PC-9 (cell line): ENCODE measurements around the gene ELOA. TPM values are rescaled to one million over a fixed set of nuclear protein-coding genes. Genes with fewer than 3 reads are reported as not detected.
A peak's percentile ranks its signal among the peaks of the same experiment; 100 is the strongest.

Experiments
- BruUV-seq: library from RNA; stranded (reverse); fragments of 400-500 nt; replicated peaks from 2 replicates; lab custom pipeline; 2021; lab: Mats Ljungman, UMichigan
- CTCF ChIA-PET: fragments of 300-600 bp; sonication (Branson Sonifier 250); formaldehyde crosslinking; loops from one replicate; lab custom pipeline; 2022; ENCODE audit warnings: antibody characterized with exemption; lab: Charles Lee
- POLR2A ChIA-PET: fragments of 300-600 bp; sonication (Branson Sonifier 250); formaldehyde crosslinking; loops from one replicate; lab custom pipeline; 2022; ENCODE audit warnings: antibody characterized with exemption; ENCODE audit not compliant: unreplicated experiment; lab: Charles Lee
- DNase-seq, 2 experiments: peaks; one replicate each; pipeline versions ENCODE4 v3.0.0 to v3.0.0-alpha.2; 2015 to 2022; ENCODE audit warnings: mixed read lengths in 1 of 2
- H2AFZ ChIP-seq: fragments of 200-600 bp; sonication (generic); 2 replicates; pipeline ENCODE4 v1.8.1; 2017; ENCODE audit warnings: antibody characterized with exemption
- H3F3A ChIP-seq: fragments of 200-600 bp; sonication (generic); 2 replicates; pipeline ENCODE4 v1.8.1; 2017; ENCODE audit warnings: antibody characterized with exemption, mild to moderate bottlenecking, low read depth; ENCODE audit not compliant: insufficient read depth
- H3K27ac ChIP-seq: fragments of 200-600 bp; sonication (generic); 2 replicates; pipeline ENCODE4 v1.6.1; 2016; ENCODE audit warnings: mixed run types
- H3K27me3 ChIP-seq: fragments of 200-600 bp; sonication (generic); 2 replicates; pipeline ENCODE4 v1.6.1; 2016; ENCODE audit warnings: low read depth, mixed run types; ENCODE audit not compliant: insufficient read depth
- H3K36me3 ChIP-seq: fragments of 200-600 bp; sonication (generic); 2 replicates; pipeline ENCODE4 v1.6.1; 2016; ENCODE audit warnings: low read depth, mixed run types
- H3K4me1 ChIP-seq: fragments of 200-600 bp; sonication (generic); replicated peaks from 2 replicates; pipeline ENCODE4 v1.6.1; 2016; ENCODE audit warnings: mixed run types; ENCODE audit not compliant: insufficient read depth
- H3K4me2 ChIP-seq: fragments of 200-600 bp; sonication (generic); 2 replicates; pipeline ENCODE4 v1.6.1; 2017; ENCODE audit warnings: mixed run types
- H3K4me3 ChIP-seq: fragments of 200-600 bp; sonication (generic); 2 replicates; pipeline ENCODE4 v1.6.1; 2016; ENCODE audit warnings: mixed run types
- H3K79me2 ChIP-seq: fragments of 200-600 bp; sonication (generic); 2 replicates; pipeline ENCODE4 v1.6.1; 2017; ENCODE audit warnings: low read depth, mixed run types
- H3K9me2 ChIP-seq: fragments of 200-600 bp; sonication (generic); 2 replicates; pipeline ENCODE4 v1.8.1; 2017; ENCODE audit warnings: mild to moderate bottlenecking; ENCODE audit not compliant: insufficient read depth
- H3K9me3 ChIP-seq: fragments of 200-600 bp; sonication (generic); 2 replicates; pipeline ENCODE4 v1.8.1; 2016; ENCODE audit warnings: low read depth; ENCODE audit not compliant: insufficient read depth
- H4K20me1 ChIP-seq: fragments of 200-600 bp; sonication (generic); 2 replicates; pipeline ENCODE4 v1.8.1; 2017; ENCODE audit not compliant: insufficient read depth
- CTCF ChIP-seq: fragments of 200-600 bp; sonication (generic); conservative IDR thresholded peaks from 2 replicates; pipeline ENCODE4 v1.6.1; 2017; ENCODE audit warnings: mixed run types, antibody characterized with exemption, mild to moderate bottlenecking, moderate library complexity
- EZH2 ChIP-seq: fragments of 200-600 bp; sonication (generic); IDR thresholded peaks from 2 replicates; pipeline ENCODE4 v1.8.0; 2017; ENCODE audit warnings: antibody characterized with exemption, low read depth
- intact Hi-C: fragments of 100-400 bp; cut with micrococcal nuclease; formaldehyde crosslinking; loops from one replicate; pipeline ENCODE4 v1.10.0; 2022; ENCODE audit not compliant: unreplicated experiment
- total RNA-seq: library from RNA; stranded (reverse); gene quantifications from 2 replicates; pipeline ENCODE4 v1.2.3, GENCODE V29; 2021

The ELOA gene
- total RNA-seq, 1 experiment from 2014 or later, result 26.2 TPM

GRCh38 chr1:23718482-23718881 is 24.8 kb upstream of the ELOA start:
- Histone ChIP-seq H3K9me3 (no peaks in the 10 kb centered on the region), H3F3A (no peaks in the 10 kb centered on the region), H3K4me1 (no peaks in the 10 kb centered on the region), H3K79me2 (peaks cover 16% of the 10 kb centered on the region), H3K36me3 (no peaks in the 10 kb centered on the region), H3K9me2 (no peaks in the 10 kb centered on the region), H3K27ac (no peak overlapping the region), H4K20me1 (no peaks in the 10 kb centered on the region), H2AFZ (no peak overlapping the region), H3K4me3 (no peak overlapping the region), H3K27me3 (no peaks in the 10 kb centered on the region), H3K4me2 (no peak overlapping the region)
- no TSS peak for BruUV-seq
- POLR2A ChIA-PET, result no interaction called here
- CTCF ChIA-PET, result no interaction called here
- DNase-seq, result peak in 1 of 2 experiments; percentile 22
- intact Hi-C loops, result no loop called here
- TF ChIP-seq EZH2 (no peak), CTCF (peak; percentile 70)

- POLR2A ChIA-PET, result no interaction called here
- Histone ChIP-seq H3K27me3 (no peaks in the 10 kb centered on the region), H2AFZ (no peak overlapping the region), H3K4me2 (no peak overlapping the region), H3F3A (no peaks in the 10 kb centered on the region), H3K79me2 (peaks cover 16% of the 10 kb centered on the region), H4K20me1 (no peaks in the 10 kb centered on the region), H3K9me3 (no peaks in the 10 kb centered on the region), H3K36me3 (no peaks in the 10 kb centered on the region), H3K4me1 (no peaks in the 10 kb centered on the region), H3K27ac (no peak overlapping the region), H3K9me2 (no peaks in the 10 kb centered on the region), H3K4me3 (no peak overlapping the region)
- no peak for TF ChIP-seq CTCF
- TF ChIP-seq EZH2, result no peak
- no peak for DNase-seq
- CTCF ChIA-PET, result no interaction called here
- intact Hi-C loops, result no loop called here
- BruUV-seq, result no TSS peak
Measured at GRCh38 chr1:23719162-23719820, 24.0 kb upstream of the ELOA start.

GRCh38 chr1:23720256-23720995 is 22.8 kb upstream of the ELOA start:
- H4K20me1 ChIP-seq, result no peaks in the 10 kb centered on the region
- BruUV-seq, result no TSS peak
- no peaks in the 10 kb centered on the region for H3K9me3 ChIP-seq
- no peak overlapping the region for H3K4me3 ChIP-seq
- ChIA-PET POLR2A (no interaction called here), CTCF (interaction anchor here (0.5 to 0.7 kb wide), 2 partner anchors 671 to 993 kb away, joined by 3 to 18 read pairs; no protein-coding TSS in a partner anchor)
- DNase-seq, result no peak
- H3K27ac ChIP-seq, result no peak overlapping the region
- TF ChIP-seq CTCF, result no peak
- TF ChIP-seq EZH2, result no peak
- intact Hi-C loops, result no loop called here
- H3K9me2 ChIP-seq, result no peaks in the 10 kb centered on the region
- H2AFZ ChIP-seq, result no peak overlapping the region
- peaks cover 8% of the 10 kb centered on the region for H3K79me2 ChIP-seq
- H3K4me2 ChIP-seq, result no peak overlapping the region
- no peaks in the 10 kb centered on the region for H3K27me3 ChIP-seq
- no peaks in the 10 kb centered on the region for H3F3A ChIP-seq
- H3K36me3 ChIP-seq, result no peaks in the 10 kb centered on the region
- H3K4me1 ChIP-seq, result no peaks in the 10 kb centered on the region
